Thoracic aorta (tissue), 2 donors: ENCODE data around the gene CACTIN. TPM values are rescaled to one million over a fixed set of nuclear protein-coding genes. Genes with fewer than 3 reads are reported as not detected.

Experiments used
- ATAC-seq: fragments of 150-250 bp; one replicate; pipeline ENCODE4 v1.8.0; 2017; ENCODE audit warnings: low read depth; ENCODE audit not compliant: insufficient number of reproducible peaks, low FRiP score
- DNase-seq: peaks from one replicate; pipeline ENCODE4 v3.0.0-alpha.2; 2020; ENCODE audit warnings: low spot score
- H3K27ac ChIP-seq, 2 donors: fragments of 200-600 bp; sonication (generic); 1 replicate in 1 of 2; 2 replicates in 1 of 2; pipeline ENCODE4 v1.5.1; 2016; ENCODE audit warnings: mild to moderate bottlenecking in 2 of 2, moderate library complexity in 2 of 2
- H3K27me3 ChIP-seq: fragments of 200-600 bp; sonication (generic); replicated peaks from 2 replicates; pipeline ENCODE4 v1.6.0; 2016; ENCODE audit warnings: mild to moderate bottlenecking; ENCODE audit not compliant: insufficient read depth
- H3K36me3 ChIP-seq: fragments of 200-600 bp; sonication (generic); one replicate; pipeline ENCODE4 v1.5.1; 2016
- H3K4me1 ChIP-seq, 2 donors: fragments of 200-600 bp; sonication (generic); 1 replicate in 1 of 2; 2 replicates in 1 of 2; pipeline versions ENCODE4 v1.5.1 to v1.6.0; 2016; ENCODE audit warnings: low read depth in 2 of 2, mild to moderate bottlenecking in 1 of 2; ENCODE audit not compliant: control insufficient read depth in 1 of 2
- H3K4me3 ChIP-seq: fragments of 200-600 bp; sonication (generic); 2 replicates; pipeline ENCODE4 v1.5.1; 2016; ENCODE audit warnings: mild to moderate bottlenecking
- H3K9me3 ChIP-seq: fragments of 200-600 bp; sonication (generic); 2 replicates; pipeline ENCODE4 v1.5.1; 2016
- total RNA-seq, 2 donors: library from RNA; depleted of rRNA; stranded (reverse); fragments of >200 nt; gene quantifications; one replicate each; pipeline versions ENCODE4 v1.1.0 to v1.2.3, GENCODE V29; 2016
- TF ChIP-seq, protein P1 (sequence below): fragments of 200-600 bp; sonication (generic); IDR thresholded peaks from one replicate; pipeline ENCODE4 v1.5.1; 2019; ENCODE audit warnings: antibody characterized with exemption

Gene CACTIN
- total RNA-seq, 2 donors from 2014 or later, result 33.4 to 38.0 TPM

DNA sequence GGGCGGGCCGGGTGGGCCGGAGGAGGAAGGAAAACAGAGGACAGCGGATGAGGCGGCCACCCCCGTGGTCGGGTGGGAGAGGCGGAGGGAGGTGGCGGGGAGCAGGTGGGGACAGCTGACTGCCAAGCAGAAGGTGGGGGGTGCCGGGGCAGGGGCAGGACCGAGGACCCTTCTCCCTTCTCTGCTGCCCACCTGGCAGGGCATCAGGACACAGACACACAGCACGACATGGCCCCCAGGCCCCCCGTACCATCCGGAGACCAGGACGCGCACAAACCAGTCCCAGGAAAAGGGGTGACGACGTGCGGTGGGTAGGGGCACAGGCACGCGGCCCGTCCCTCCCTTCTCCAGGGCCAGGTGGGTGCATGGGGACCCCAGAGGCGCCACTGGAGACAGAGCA lies 11.0 kb upstream of the CACTIN start:
- TF ChIP-seq, protein P1, sequence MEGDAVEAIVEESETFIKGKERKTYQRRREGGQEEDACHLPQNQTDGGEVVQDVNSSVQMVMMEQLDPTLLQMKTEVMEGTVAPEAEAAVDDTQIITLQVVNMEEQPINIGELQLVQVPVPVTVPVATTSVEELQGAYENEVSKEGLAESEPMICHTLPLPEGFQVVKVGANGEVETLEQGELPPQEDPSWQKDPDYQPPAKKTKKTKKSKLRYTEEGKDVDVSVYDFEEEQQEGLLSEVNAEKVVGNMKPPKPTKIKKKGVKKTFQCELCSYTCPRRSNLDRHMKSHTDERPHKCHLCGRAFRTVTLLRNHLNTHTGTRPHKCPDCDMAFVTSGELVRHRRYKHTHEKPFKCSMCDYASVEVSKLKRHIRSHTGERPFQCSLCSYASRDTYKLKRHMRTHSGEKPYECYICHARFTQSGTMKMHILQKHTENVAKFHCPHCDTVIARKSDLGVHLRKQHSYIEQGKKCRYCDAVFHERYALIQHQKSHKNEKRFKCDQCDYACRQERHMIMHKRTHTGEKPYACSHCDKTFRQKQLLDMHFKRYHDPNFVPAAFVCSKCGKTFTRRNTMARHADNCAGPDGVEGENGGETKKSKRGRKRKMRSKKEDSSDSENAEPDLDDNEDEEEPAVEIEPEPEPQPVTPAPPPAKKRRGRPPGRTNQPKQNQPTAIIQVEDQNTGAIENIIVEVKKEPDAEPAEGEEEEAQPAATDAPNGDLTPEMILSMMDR, result no peak
- Histone ChIP-seq H3K4me1 (no peaks in the 10 kb centered on the region), H3K27ac (no peak overlapping the region), H3K9me3 (no peaks in the 10 kb centered on the region), H3K36me3 (peaks cover 47% of the 10 kb centered on the region), H3K27me3 (no peaks in the 10 kb centered on the region), H3K4me3 (no peak overlapping the region)
- DNase-seq, result no peak
- no peak for ATAC-seq

DNA sequence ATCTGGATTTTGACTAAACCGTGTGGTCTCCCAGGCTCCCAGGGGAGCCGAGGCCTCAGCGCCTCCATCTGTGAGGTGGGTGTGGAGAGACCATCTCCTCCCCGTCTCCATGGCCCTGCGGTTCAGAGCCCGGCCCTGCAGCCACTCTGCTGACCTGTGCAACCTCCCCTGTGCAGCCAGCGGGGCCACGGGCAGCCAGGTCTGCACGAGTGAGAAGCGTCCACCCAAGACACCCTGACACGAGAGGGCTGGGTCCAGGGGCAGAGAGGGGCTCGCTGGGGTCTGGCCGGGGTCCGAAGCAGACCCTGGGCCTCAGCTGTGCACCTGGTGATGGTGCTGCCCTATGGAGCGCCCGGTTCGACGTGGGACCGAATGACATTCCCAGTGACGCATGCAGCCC lies 10.4 kb upstream of the CACTIN start:
- H3K36me3 ChIP-seq, result peaks cover 50% of the 10 kb centered on the region
- ATAC-seq, result no peak
- TF ChIP-seq, protein P1, result no peak

DNA sequence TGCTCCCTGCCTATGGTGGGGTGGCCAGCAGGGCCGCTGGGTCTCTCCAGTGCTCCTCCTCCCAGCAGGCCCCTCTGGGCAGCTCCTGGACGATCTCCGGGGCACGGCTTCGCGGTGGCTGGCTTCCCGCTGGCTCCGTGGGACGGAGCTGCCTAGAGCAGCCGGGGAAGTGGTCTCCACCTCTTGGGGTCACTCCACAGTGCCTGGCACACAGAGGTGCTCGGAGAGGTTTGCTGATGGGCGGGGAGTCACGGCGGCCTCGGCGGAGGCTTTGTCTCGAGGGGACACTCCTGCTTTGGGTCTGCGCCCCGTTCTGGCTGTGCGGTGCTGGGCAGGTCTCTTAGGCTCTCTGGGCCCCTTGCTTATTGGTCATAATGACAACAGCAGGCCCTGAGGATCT lies 9.9 kb upstream of the CACTIN start:
- Histone ChIP-seq H3K4me1 (no peaks in the 10 kb centered on the region), H3K9me3 (no peaks in the 10 kb centered on the region), H3K27ac (no peak overlapping the region), H3K4me3 (no peak overlapping the region), H3K27me3 (no peaks in the 10 kb centered on the region), H3K36me3 (peaks cover 49% of the 10 kb centered on the region)
- no peak for DNase-seq
- TF ChIP-seq, protein P1, result no peak
- no peak for ATAC-seq

More for the DNA sequence above, 10.4 kb upstream of the CACTIN start:
- no peak overlapping the region for H3K4me3 ChIP-seq
- H3K27ac ChIP-seq, result no peak overlapping the region
- DNase-seq, result no peak
- no peaks in the 10 kb centered on the region for H3K27me3 ChIP-seq
- no peaks in the 10 kb centered on the region for H3K9me3 ChIP-seq
- H3K4me1 ChIP-seq, result no peaks in the 10 kb centered on the region

DNA sequence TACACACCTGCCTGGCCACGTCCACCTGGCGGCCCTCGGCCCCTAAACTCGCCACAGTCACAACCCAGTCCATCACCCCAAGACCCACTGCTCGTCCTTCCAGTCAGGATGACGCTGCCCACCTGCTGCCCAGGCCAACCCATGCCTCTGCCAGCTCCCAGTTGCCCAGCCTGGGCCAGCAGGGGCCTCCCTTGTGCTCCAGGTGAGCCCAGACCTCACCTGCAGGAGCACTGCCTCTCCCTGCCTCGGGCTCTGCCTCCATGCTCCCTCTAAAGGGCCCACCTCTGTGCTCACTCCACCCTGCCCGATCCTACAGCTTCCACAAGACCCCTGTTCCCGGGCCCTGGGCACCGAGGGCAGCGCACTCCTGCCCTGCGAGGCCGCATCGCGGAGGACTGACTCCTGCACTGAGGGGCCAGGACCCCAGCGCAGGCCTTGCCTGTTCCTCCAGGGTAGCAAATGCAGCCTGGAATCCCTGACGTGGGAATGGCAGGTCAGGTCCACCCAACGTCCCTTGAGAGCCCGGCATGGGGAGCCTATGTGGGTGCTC lies 8.0 kb upstream of the CACTIN start:
- no peaks in the 10 kb centered on the region for H3K27me3 ChIP-seq
- no peaks in the 10 kb centered on the region for H3K4me1 ChIP-seq
- H3K4me3 ChIP-seq, result no peak overlapping the region
- no peaks in the 10 kb centered on the region for H3K9me3 ChIP-seq
- no peak overlapping the region for H3K27ac ChIP-seq
- TF ChIP-seq, protein P1, result no peak
- no peak for DNase-seq
- H3K36me3 ChIP-seq, result peaks cover 42% of the 10 kb centered on the region
- no peak for ATAC-seq

DNA sequence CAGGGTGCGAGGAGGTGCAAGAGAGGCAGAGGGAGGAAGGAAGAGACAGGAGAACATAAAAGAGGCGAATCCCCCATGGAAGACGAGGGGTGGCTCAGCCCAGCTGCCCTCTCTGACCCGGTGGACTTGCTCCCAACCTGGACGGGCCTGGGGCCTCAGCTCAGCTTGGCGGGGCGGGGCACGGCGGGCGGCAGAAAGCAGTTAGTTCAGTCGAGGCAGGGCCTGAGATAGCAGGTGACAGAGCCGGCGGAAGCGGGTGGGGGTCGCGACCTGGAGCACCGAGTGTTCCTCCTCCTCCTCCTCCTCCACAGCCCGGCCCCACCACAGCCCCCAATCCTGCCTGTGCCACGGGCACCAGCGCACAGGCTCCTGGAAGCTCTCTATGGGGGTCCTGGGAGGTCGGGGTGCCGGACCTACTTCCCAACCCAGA lies 7.0 kb upstream of the CACTIN start:
- Histone ChIP-seq H3K4me3 (no peak overlapping the region), H3K27me3 (no peaks in the 10 kb centered on the region), H3K4me1 (no peaks in the 10 kb centered on the region), H3K36me3 (peaks cover 32% of the 10 kb centered on the region), H3K9me3 (no peaks in the 10 kb centered on the region), H3K27ac (no peak overlapping the region)
- ATAC-seq (no peak), DNase-seq (no peak)
- TF ChIP-seq, protein P1, result no peak
